Stimulated activated CD4-positive, alpha-beta T cell treated with anti-CD3 and anti-CD28 coated beads, Interleukin-1b, Interleukin-23, amount 100 ng/mL, for 1 hour (primary cell): ENCODE data around the gene SMPDL3B.
A peak's percentile ranks its signal among the peaks of the same experiment; 100 is the strongest.
"Not testable (repeated sequence)": the region's sequence is repeated elsewhere in the genome, so short reads cannot be mapped to it uniquely, and the experiment has no call there.

Experiments used
- DNase-seq, 2 donors: peaks; one replicate each; pipeline ENCODE4 v3.0.0-alpha.2; 2020; ENCODE audit warnings: low read depth in 2 of 2

The SMPDL3B gene

GRCh38 chr1:27968692-27969091 lies 33.9 kb downstream of the SMPDL3B start:
- no peak for DNase-seq

- no peak for DNase-seq
Observed at GRCh38 chr1:27970401-27970800, 35.6 kb downstream of the SMPDL3B start.

- DNase-seq, result no peak
Observed at GRCh38 chr1:27971674-27972073, 36.9 kb downstream of the SMPDL3B start.

GRCh38 chr1:27972141-27972540 lies 37.3 kb downstream of the SMPDL3B start:
- no peak for DNase-seq

- DNase-seq, result no peak
Observed at GRCh38 chr1:27973771-27974416, 39.1 kb downstream of the SMPDL3B start.

GRCh38 chr1:27974417-27974781 lies 39.6 kb downstream of the SMPDL3B start:
- no peak for DNase-seq

GRCh38 chr1:27979151-27979858 lies 44.5 kb downstream of the SMPDL3B start:
- no peak for DNase-seq

GRCh38 chr1:27979859-27980201 lies 45.0 kb downstream of the SMPDL3B start:
- DNase-seq, result no peak

GRCh38 chr1:27980216-27980845 lies 45.5 kb downstream of the SMPDL3B start:
- no peak for DNase-seq

GRCh38 chr1:27981145-27981544 lies 46.3 kb downstream of the SMPDL3B start:
- no peak for DNase-seq

- DNase-seq, result no peak
Observed at GRCh38 chr1:27990920-27991537, 56.2 kb downstream of the SMPDL3B start.

GRCh38 chr1:27992276-27992675 lies 57.5 kb downstream of the SMPDL3B start:
- peak in 1 of 2 donors; percentile 7 for DNase-seq

GRCh38 chr1:27993241-27993640 lies 58.4 kb downstream of the SMPDL3B start:
- no peak for DNase-seq

GRCh38 chr1:27994060-27994459 lies 59.3 kb downstream of the SMPDL3B start:
- no peak for DNase-seq

- DNase-seq, result not testable (repeated sequence)
Observed at GRCh38 chr1:27994526-27994925, 59.7 kb downstream of the SMPDL3B start.

- DNase-seq, result no peak
Observed at GRCh38 chr1:27999055-27999454, 64.3 kb downstream of the SMPDL3B start.

- no peak for DNase-seq
Observed at GRCh38 chr1:28002600-28002999, 67.8 kb downstream of the SMPDL3B start.

GRCh38 chr1:28003117-28003516 lies 68.3 kb downstream of the SMPDL3B start:
- not testable (repeated sequence) for DNase-seq
